GM23338 (cell line): ENCODE results near the gene NABP1. TPM values are rescaled to one million over a fixed set of nuclear protein-coding genes. Genes with fewer than 3 reads are reported as not detected.
A peak's percentile ranks its signal among the peaks of the same experiment; 100 is the strongest.

ENCODE experiments used
- ATAC-seq: fragments of 200-7000 bp; cut with Tn5 transposase; 3 replicates; pipeline ENCODE4 v1.9.1; 2020
- DNase-seq: peaks from one replicate; pipeline ENCODE4 v3.0.0-alpha.2; 2015; ENCODE audit warnings: low spot score
- H2AFZ ChIP-seq: fragments of 200-600 bp; sonication (generic); 2 replicates; pipeline ENCODE4 v1.8.0; 2016; ENCODE audit warnings: antibody characterized with exemption, mild to moderate bottlenecking, moderate library complexity
- H3F3A ChIP-seq: fragments of 200-600 bp; sonication (generic); replicated peaks from 2 replicates; pipeline ENCODE4 v1.8.0; 2017; ENCODE audit warnings: antibody characterized with exemption, mixed run types, low read depth
- H3K27ac ChIP-seq: fragments of 200-600 bp; sonication (generic); 2 replicates; pipeline ENCODE4 v1.6.1; 2016; ENCODE audit warnings: low read depth
- H3K27me3 ChIP-seq: fragments of 200-600 bp; sonication (generic); 2 replicates; pipeline ENCODE4 v1.8.0; 2016; ENCODE audit warnings: mild to moderate bottlenecking, mixed run types, moderate library complexity; ENCODE audit not compliant: insufficient read depth
- H3K36me3 ChIP-seq: fragments of 200-600 bp; sonication (generic); 2 replicates; pipeline ENCODE4 v1.8.0; 2016; ENCODE audit warnings: mild to moderate bottlenecking; ENCODE audit not compliant: insufficient read depth
- H3K4me1 ChIP-seq: fragments of 200-600 bp; sonication (generic); 2 replicates; pipeline ENCODE4 v1.8.0; 2016; ENCODE audit warnings: mild to moderate bottlenecking, moderate library complexity; ENCODE audit not compliant: insufficient read depth
- H3K4me2 ChIP-seq: fragments of 200-600 bp; sonication (generic); 2 replicates; pipeline ENCODE4 v1.7.1; 2017; ENCODE audit warnings: mixed run types
- H3K4me3 ChIP-seq: fragments of 200-600 bp; sonication (generic); 2 replicates; pipeline ENCODE4 v1.6.1; 2016; ENCODE audit warnings: mixed run types
- H3K79me2 ChIP-seq: fragments of 200-600 bp; sonication (generic); replicated peaks from 2 replicates; pipeline ENCODE4 v1.8.0; 2017; ENCODE audit warnings: mild to moderate bottlenecking; ENCODE audit not compliant: insufficient read depth
- H3K9me2 ChIP-seq: fragments of 200-600 bp; sonication (generic); 2 replicates; pipeline ENCODE4 v1.8.0; 2017; ENCODE audit not compliant: insufficient read depth
- H4K20me1 ChIP-seq: fragments of 200-600 bp; sonication (generic); replicated peaks from 2 replicates; pipeline ENCODE4 v1.8.0; 2017; ENCODE audit warnings: mild to moderate bottlenecking; ENCODE audit not compliant: insufficient read depth
- H3K27ac Mint-ChIP-seq: 2 replicates; pipeline ENCODE4 v1.8.0; 2020; ENCODE audit warnings: inconsistent platforms, mild to moderate bottlenecking, moderate library complexity, mixed read lengths
- H3K27me3 Mint-ChIP-seq: 3 replicates; pipeline ENCODE4 v1.8.0; 2022; ENCODE audit warnings: low read depth, mild to moderate bottlenecking, moderate library complexity, mixed read lengths, inconsistent platforms; ENCODE audit not compliant: insufficient read depth, poor library complexity
- H3K36me3 Mint-ChIP-seq: 3 replicates; pipeline ENCODE4 v1.8.0; 2021; ENCODE audit warnings: low read depth, mild to moderate bottlenecking, inconsistent platforms, moderate library complexity, mixed read lengths
- H3K4me1 Mint-ChIP-seq: 3 replicates; pipeline ENCODE4 v1.8.0; 2020; ENCODE audit warnings: mild to moderate bottlenecking, inconsistent platforms, mixed read lengths
- H3K4me3 Mint-ChIP-seq: 3 replicates; pipeline ENCODE4 v1.8.0; 2021; ENCODE audit warnings: moderate library complexity, mild to moderate bottlenecking, inconsistent platforms, mixed read lengths
- H3K9me3 Mint-ChIP-seq: 3 replicates; pipeline ENCODE4 v1.8.0; 2020; ENCODE audit warnings: moderate library complexity, mild to moderate bottlenecking, inconsistent platforms, mixed read lengths
- CREB1 ChIP-seq: fragments of 250-450 bp; sonication (Bioruptor Pico); IDR thresholded peaks from 2 replicates; pipeline ENCODE4 v1.5.0; 2020; ENCODE audit warnings: low read depth, mild to moderate bottlenecking, moderate library complexity
- CTCF ChIP-seq, 2 experiments: fragments of 200-600 bp in 1 of 2; sonication (generic) in 1 of 2; conservative IDR thresholded peaks; 2 replicates each; pipeline versions ENCODE4 v1.5.1 to v1.6.1; 2016 to 2017; ENCODE audit warnings: antibody characterized with exemption in 2 of 2, low read depth in 2 of 2, mild to moderate bottlenecking in 2 of 2, moderate library complexity in 1 of 2
- JUNB ChIP-seq: IDR thresholded peaks from one replicate; pipeline ENCODE4 v1.6.1; 2016; ENCODE audit warnings: antibody characterized with exemption; ENCODE audit not compliant: unreplicated experiment
- POLR2AphosphoS5 ChIP-seq: IDR thresholded peaks from 2 replicates; pipeline ENCODE4 v1.6.1; 2016; ENCODE audit warnings: antibody characterized with exemption, low read depth
- STAT1 ChIP-seq: IDR thresholded peaks from one replicate; pipeline ENCODE4 v1.6.1; 2016; ENCODE audit warnings: antibody characterized with exemption; ENCODE audit not compliant: unreplicated experiment
- ZNF462 ChIP-seq: fragments of 250-450 bp; sonication (Bioruptor Pico); IDR thresholded peaks from 2 replicates; pipeline ENCODE4 v1.5.0; 2020; ENCODE audit warnings: mild to moderate bottlenecking, moderate library complexity
- polyA plus RNA-seq: library from polyadenylated mRNA; unstranded; fragments of >200 nt; fragmentation: Nextera tagmentation; extraction: Ambion mirVana; gene quantifications from 2 replicates; pipeline ENCODE4 v1.2.1, GENCODE V29; 2016
- total RNA-seq: library from RNA; depleted of rRNA; stranded (reverse); fragments of >200 nt; shearing (Covaris generic); gene quantifications from 2 replicates; pipeline ENCODE4 v1.2.3, GENCODE V29; 2014

The NABP1 gene
- total and polyA plus RNA-seq, 2 experiments from 2014 or later: 5.2 to 5.6 TPM

GRCh38 chr2:191632426-191632825 is 45.5 kb upstream of the NABP1 start:
- Histone ChIP-seq H3K79me2 (no peaks in the 10 kb centered on the region), H3K27ac (no peak overlapping the region), H3K4me2 (no peak overlapping the region), H3F3A (no peaks in the 10 kb centered on the region), H3K27me3 (no peaks in the 10 kb centered on the region), H4K20me1 (no peaks in the 10 kb centered on the region), H3K36me3 (no peaks in the 10 kb centered on the region), H3K4me3 (no peak overlapping the region), H3K4me1 (peaks cover under 1% of the 10 kb centered on the region; the same call in 1 of the 2 replicates), H2AFZ (0 out of 2 replicates have a peak overlapping the region, but pooled peaks have one; percentile 18), H3K9me2 (peaks cover 6% of the 10 kb centered on the region; the same call in 1 of the 2 replicates)
- no peak for DNase-seq
- Mint-ChIP-seq H3K27ac (no peak overlapping the region), H3K4me3 (no peak overlapping the region), H3K4me1 (peaks cover 6% of the 10 kb centered on the region; the same call in 2 of the 3 replicates), H3K27me3 (peaks cover 4% of the 10 kb centered on the region), H3K36me3 (no peaks in the 10 kb centered on the region), H3K9me3 (no peaks in the 10 kb centered on the region)
- no peak for ATAC-seq
- TF ChIP-seq CTCF (conservative IDR thresholded peaks at IDR 0.05; ENCODE audit: low read depth in 2 of 2) (no peak), POLR2AphosphoS5 (no peak), JUNB (no peak), STAT1 (no peak), CREB1 (CRISPR knock-in tag) (no peak), ZNF462 (CRISPR knock-in tag) (no peak)
